Astrocyte (in vitro differentiated cells and primary cell): ENCODE results near the gene LPIN3. TPM values are rescaled to one million over a fixed set of nuclear protein-coding genes. Genes with fewer than 3 reads are reported as not detected.

Source experiments
- DNase-seq: peaks from one replicate; pipeline ENCODE4 v3.0.0-alpha.2; 2010; ENCODE audit warnings: low read depth
- FAIRE-seq: peaks from 2 replicates; lab custom pipeline; 2011; peaks lifted over from hg19 to GRCh38; lab: Jason Lieb, UNC
- H2AFZ ChIP-seq: 2 replicates; pipeline ENCODE4 v1.6.0; 2012; ENCODE audit warnings: low read depth, low read length, inconsistent platforms
- H3K27ac ChIP-seq: 2 replicates; pipeline ENCODE4 v1.5.1; 2011; ENCODE audit warnings: low read depth, low read length, inconsistent platforms
- H3K27me3 ChIP-seq: 2 replicates; pipeline ENCODE4 v1.6.0; 2011; ENCODE audit warnings: low read length, inconsistent platforms; ENCODE audit not compliant: insufficient read depth
- H3K36me3 ChIP-seq: 2 replicates; pipeline ENCODE4 v1.5.1; 2011; ENCODE audit warnings: low read length, inconsistent platforms; ENCODE audit not compliant: insufficient read depth
- H3K4me1 ChIP-seq: 2 replicates; pipeline ENCODE4 v1.5.1; 2011; ENCODE audit warnings: low read length, inconsistent platforms; ENCODE audit not compliant: insufficient read depth
- H3K4me2 ChIP-seq: 2 replicates; pipeline ENCODE4 v1.6.0; 2012; ENCODE audit warnings: low read length, inconsistent platforms
- H3K4me3 ChIP-seq: 2 replicates; pipeline ENCODE4 v1.5.1; 2011; ENCODE audit warnings: low read depth, mild to moderate bottlenecking, low read length, inconsistent platforms; ENCODE audit not compliant: insufficient read depth
- H3K79me2 ChIP-seq: 2 replicates; pipeline ENCODE4 v1.6.0; 2012; ENCODE audit warnings: mild to moderate bottlenecking, low read length, inconsistent platforms; ENCODE audit not compliant: insufficient read depth
- H3K9ac ChIP-seq: 2 replicates; pipeline ENCODE4 v1.6.0; 2012; ENCODE audit warnings: mild to moderate bottlenecking, low read length, inconsistent platforms
- H3K9me3 ChIP-seq: 2 replicates; pipeline ENCODE4 v1.5.1; 2012; ENCODE audit warnings: low read depth, mild to moderate bottlenecking, low read length, inconsistent platforms; ENCODE audit not compliant: insufficient read depth
- H4K20me1 ChIP-seq: 2 replicates; pipeline ENCODE4 v1.6.0; 2012; ENCODE audit warnings: low read length, inconsistent platforms; ENCODE audit not compliant: insufficient read depth
- H3K27ac Mint-ChIP-seq: one replicate; pipeline ENCODE4 v1.8.0; 2021; ENCODE audit warnings: mild to moderate bottlenecking, mixed read lengths; ENCODE audit not compliant: unreplicated experiment
- H3K27me3 Mint-ChIP-seq: one replicate; pipeline ENCODE4 v1.8.0; 2021; ENCODE audit warnings: low read depth, mixed read lengths; ENCODE audit not compliant: unreplicated experiment
- H3K36me3 Mint-ChIP-seq: one replicate; pipeline ENCODE4 v1.8.0; 2021; ENCODE audit warnings: low read depth, mixed read lengths; ENCODE audit not compliant: unreplicated experiment
- H3K4me1 Mint-ChIP-seq: one replicate; pipeline ENCODE4 v1.8.0; 2021; ENCODE audit warnings: low read depth, mixed read lengths; ENCODE audit not compliant: unreplicated experiment
- H3K4me3 Mint-ChIP-seq: one replicate; pipeline ENCODE4 v1.8.0; 2021; ENCODE audit warnings: mild to moderate bottlenecking, moderate library complexity, mixed read lengths; ENCODE audit not compliant: unreplicated experiment
- H3K9me3 Mint-ChIP-seq: one replicate; pipeline ENCODE4 v1.8.0; 2021; ENCODE audit warnings: mild to moderate bottlenecking, mixed read lengths; ENCODE audit not compliant: unreplicated experiment
- EZH2 ChIP-seq: IDR thresholded peaks from 2 replicates; pipeline ENCODE4 v1.6.1; 2012; ENCODE audit warnings: mild to moderate bottlenecking, low read length, inconsistent platforms; ENCODE audit not compliant: insufficient read depth
- total RNA-seq: library from RNA; stranded (reverse); gene quantifications from 2 replicates; pipeline ENCODE4 v1.2.1, GENCODE V29; 2021
- TF ChIP-seq, protein P1 (sequence below): IDR thresholded peaks from 2 replicates; pipeline ENCODE4 v1.5.1; 2011; ENCODE audit warnings: low read depth, mild to moderate bottlenecking, inconsistent platforms, low read length, moderate library complexity; ENCODE audit not compliant: insufficient read depth

Gene LPIN3
- total RNA-seq, 1 donor from 2014 or later, result 18.0 TPM

DNA sequence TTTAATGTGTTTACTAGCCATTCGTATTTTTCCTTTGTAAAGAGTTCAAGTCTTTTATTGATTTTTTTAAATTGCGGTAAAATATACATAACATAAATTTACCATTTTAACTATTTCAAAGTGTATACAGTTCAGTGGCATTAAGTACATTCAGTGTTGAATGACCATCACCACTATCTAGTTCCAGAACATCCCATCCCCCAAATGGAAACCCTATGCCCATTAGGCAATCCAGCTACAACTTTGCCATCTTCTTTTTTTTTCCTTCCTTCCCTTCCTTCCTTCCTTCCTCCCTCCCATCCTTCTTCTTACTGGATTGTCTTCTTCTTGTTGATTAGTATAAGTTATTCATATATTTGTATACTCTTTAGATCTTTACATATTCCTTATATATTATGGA is 8.6 kb downstream of the LPIN3 start:
- no peak overlapping the region for H3K4me3 ChIP-seq
- no peaks in the 10 kb centered on the region for H3K27me3 Mint-ChIP-seq

DNA sequence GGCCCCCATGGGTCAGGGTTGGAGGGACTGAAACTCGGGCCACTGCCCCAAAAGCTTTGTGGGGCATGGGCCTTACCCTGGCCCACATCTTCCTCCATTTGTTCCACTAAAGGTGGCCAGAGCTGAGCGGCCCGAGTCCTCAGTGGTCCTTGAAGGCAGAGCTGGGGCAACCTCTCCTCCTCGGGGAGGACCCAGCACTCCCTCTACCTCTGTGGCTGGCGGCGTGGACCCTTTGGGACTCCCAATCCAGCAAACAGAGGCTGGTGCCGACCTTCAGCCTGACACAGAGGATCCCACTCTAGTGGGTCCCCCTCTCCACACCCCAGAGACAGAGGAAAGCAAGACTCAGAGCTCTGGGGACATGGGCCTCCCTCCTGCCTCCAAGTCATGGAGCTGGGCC is 9.3 kb downstream of the LPIN3 start:
- Histone ChIP-seq H2AFZ (no peak overlapping the region), H3K9ac (no peak overlapping the region), H3K36me3 (no peaks in the 10 kb centered on the region), H3K9me3 (no peaks in the 10 kb centered on the region), H4K20me1 (no peaks in the 10 kb centered on the region), H3K27ac (no peak overlapping the region), H3K4me3 (no peak overlapping the region), H3K27me3 (no peaks in the 10 kb centered on the region), H3K4me1 (no peaks in the 10 kb centered on the region), H3K79me2 (no peaks in the 10 kb centered on the region), H3K4me2 (no peak overlapping the region)
- FAIRE-seq (no peak), DNase-seq (no peak)
- H3K27me3 Mint-ChIP-seq, result no peaks in the 10 kb centered on the region
- H3K9me3 Mint-ChIP-seq, result no peaks in the 10 kb centered on the region
- TF ChIP-seq EZH2, result no peak
- TF ChIP-seq, protein P1, sequence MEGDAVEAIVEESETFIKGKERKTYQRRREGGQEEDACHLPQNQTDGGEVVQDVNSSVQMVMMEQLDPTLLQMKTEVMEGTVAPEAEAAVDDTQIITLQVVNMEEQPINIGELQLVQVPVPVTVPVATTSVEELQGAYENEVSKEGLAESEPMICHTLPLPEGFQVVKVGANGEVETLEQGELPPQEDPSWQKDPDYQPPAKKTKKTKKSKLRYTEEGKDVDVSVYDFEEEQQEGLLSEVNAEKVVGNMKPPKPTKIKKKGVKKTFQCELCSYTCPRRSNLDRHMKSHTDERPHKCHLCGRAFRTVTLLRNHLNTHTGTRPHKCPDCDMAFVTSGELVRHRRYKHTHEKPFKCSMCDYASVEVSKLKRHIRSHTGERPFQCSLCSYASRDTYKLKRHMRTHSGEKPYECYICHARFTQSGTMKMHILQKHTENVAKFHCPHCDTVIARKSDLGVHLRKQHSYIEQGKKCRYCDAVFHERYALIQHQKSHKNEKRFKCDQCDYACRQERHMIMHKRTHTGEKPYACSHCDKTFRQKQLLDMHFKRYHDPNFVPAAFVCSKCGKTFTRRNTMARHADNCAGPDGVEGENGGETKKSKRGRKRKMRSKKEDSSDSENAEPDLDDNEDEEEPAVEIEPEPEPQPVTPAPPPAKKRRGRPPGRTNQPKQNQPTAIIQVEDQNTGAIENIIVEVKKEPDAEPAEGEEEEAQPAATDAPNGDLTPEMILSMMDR, result no peak
- H3K27ac Mint-ChIP-seq, result no peak overlapping the region
- H3K4me3 Mint-ChIP-seq, result no peak overlapping the region
- peaks cover 39% of the 10 kb centered on the region for H3K36me3 Mint-ChIP-seq
- no peaks in the 10 kb centered on the region for H3K4me1 Mint-ChIP-seq

More for the DNA sequence above, 8.6 kb downstream of the LPIN3 start:
- no peak overlapping the region for H3K4me2 ChIP-seq
- Mint-ChIP-seq H3K36me3 (peaks cover 36% of the 10 kb centered on the region), H3K9me3 (no peaks in the 10 kb centered on the region), H3K4me1 (no peaks in the 10 kb centered on the region), H3K4me3 (no peak overlapping the region), H3K27ac (no peak overlapping the region)
- no peaks in the 10 kb centered on the region for H3K36me3 ChIP-seq
- H3K4me1 ChIP-seq, result no peaks in the 10 kb centered on the region
- no peak overlapping the region for H2AFZ ChIP-seq
- H3K27ac ChIP-seq, result no peak overlapping the region
- no peaks in the 10 kb centered on the region for H4K20me1 ChIP-seq
- H3K9me3 ChIP-seq, result no peaks in the 10 kb centered on the region
- no peaks in the 10 kb centered on the region for H3K79me2 ChIP-seq
- no peak overlapping the region for H3K9ac ChIP-seq
- TF ChIP-seq EZH2, result no peak
- TF ChIP-seq, protein P1, result no peak
- H3K27me3 ChIP-seq, result no peaks in the 10 kb centered on the region
- FAIRE-seq, result no peak
- DNase-seq, result no peak

DNA sequence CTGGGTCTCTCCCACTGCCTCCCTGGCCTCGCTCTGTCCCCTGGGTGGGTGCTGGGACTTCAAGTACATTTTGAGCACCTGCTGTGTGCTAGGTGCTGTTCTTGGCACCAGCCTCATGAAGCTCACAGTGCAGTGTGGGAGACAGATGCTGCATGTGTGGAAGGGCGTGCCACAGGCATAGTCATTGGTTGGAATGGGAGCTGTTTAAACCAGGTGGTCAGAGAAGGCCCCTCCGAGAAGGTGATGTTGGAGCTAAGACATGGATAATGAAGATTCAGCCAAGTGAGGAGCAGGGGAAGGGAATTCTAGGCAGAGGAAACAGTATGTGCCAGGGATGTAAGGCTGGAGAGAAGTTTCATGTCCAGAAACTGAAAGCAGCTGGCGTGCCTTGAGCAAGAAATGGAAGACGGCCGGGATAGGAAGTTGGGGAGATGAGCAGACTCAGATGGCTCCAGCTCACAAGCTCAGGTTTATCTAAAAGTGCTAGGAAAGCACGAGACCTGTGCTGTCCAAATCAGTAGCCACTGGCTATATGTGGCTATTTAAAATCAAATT is 9.9 kb downstream of the LPIN3 start:
- H2AFZ ChIP-seq, result no peak overlapping the region
- Mint-ChIP-seq H3K4me1 (no peaks in the 10 kb centered on the region), H3K9me3 (no peaks in the 10 kb centered on the region), H3K27ac (no peak overlapping the region), H3K27me3 (no peaks in the 10 kb centered on the region), H3K4me3 (no peak overlapping the region), H3K36me3 (peaks cover 39% of the 10 kb centered on the region)
- DNase-seq (no peak), FAIRE-seq (no peak)
- H3K9ac ChIP-seq, result no peak overlapping the region
- H3K9me3 ChIP-seq, result no peaks in the 10 kb centered on the region
- H3K79me2 ChIP-seq, result no peaks in the 10 kb centered on the region
- H3K27me3 ChIP-seq, result no peaks in the 10 kb centered on the region
- no peak overlapping the region for H3K4me3 ChIP-seq
- no peak overlapping the region for H3K4me2 ChIP-seq
- TF ChIP-seq, protein P1, result no peak
- no peak for TF ChIP-seq EZH2
- no peak overlapping the region for H3K27ac ChIP-seq
- no peaks in the 10 kb centered on the region for H3K4me1 ChIP-seq
- no peaks in the 10 kb centered on the region for H3K36me3 ChIP-seq
- no peaks in the 10 kb centered on the region for H4K20me1 ChIP-seq
